Hepatocyte (in vitro differentiated cells): Measurements from ENCODE around the gene C17orf78. TPM values are rescaled to one million over a fixed set of nuclear protein-coding genes. Genes with fewer than 3 reads are reported as not detected.
A peak's percentile ranks its signal among the peaks of the same experiment; 100 is the strongest.
"Not testable (repeated sequence)": the region's sequence is repeated elsewhere in the genome, so short reads cannot be mapped to it uniquely, and the experiment has no call there.

Experiments used
- DNase-seq: peaks from one replicate; pipeline ENCODE4 v3.0.0-alpha.2; 2016; ENCODE audit warnings: low spot score
- H2AFZ ChIP-seq: fragments of 200-600 bp; sonication (generic); 2 replicates; pipeline ENCODE4 v1.6.0; 2016; ENCODE audit warnings: antibody characterized with exemption, mild to moderate bottlenecking
- H3K27ac ChIP-seq: fragments of 200-600 bp; sonication (generic); 2 replicates; pipeline ENCODE4 v1.5.1; 2016; ENCODE audit warnings: mild to moderate bottlenecking
- H3K27me3 ChIP-seq: fragments of 200-600 bp; sonication (generic); 2 replicates; pipeline ENCODE4 v1.6.1; 2016
- H3K36me3 ChIP-seq: fragments of 200-600 bp; sonication (generic); replicated peaks from 2 replicates; pipeline ENCODE4 v1.5.1; 2016; ENCODE audit warnings: low read depth; ENCODE audit not compliant: insufficient read depth
- H3K4me1 ChIP-seq: fragments of 200-600 bp; sonication (generic); 2 replicates; pipeline ENCODE4 v1.5.1; 2016; ENCODE audit warnings: mild to moderate bottlenecking, moderate library complexity; ENCODE audit not compliant: insufficient read depth
- H3K4me2 ChIP-seq: fragments of 200-600 bp; sonication (generic); 2 replicates; pipeline ENCODE4 v1.6.0; 2016
- H3K4me3 ChIP-seq: fragments of 200-600 bp; sonication (generic); 2 replicates; pipeline ENCODE4 v1.5.1; 2016; ENCODE audit warnings: mild to moderate bottlenecking
- H3K79me2 ChIP-seq: fragments of 200-600 bp; sonication (generic); 2 replicates; pipeline ENCODE4 v1.6.0; 2017; ENCODE audit warnings: mild to moderate bottlenecking
- H3K9me2 ChIP-seq: fragments of 200-600 bp; sonication (generic); replicated peaks from 2 replicates; pipeline ENCODE4 v1.6.0; 2017; ENCODE audit warnings: mild to moderate bottlenecking; ENCODE audit not compliant: insufficient read depth
- H3K9me3 ChIP-seq: fragments of 200-600 bp; sonication (generic); 2 replicates; pipeline ENCODE4 v1.5.1; 2016; ENCODE audit warnings: low read depth, mild to moderate bottlenecking
- H4K20me1 ChIP-seq: fragments of 200-600 bp; sonication (generic); 2 replicates; pipeline ENCODE4 v1.6.0; 2016; ENCODE audit warnings: mild to moderate bottlenecking; ENCODE audit not compliant: insufficient read depth, poor library complexity, severe bottlenecking
- EZH2 ChIP-seq: fragments of 200-600 bp; sonication (generic); IDR thresholded peaks from 2 replicates; pipeline ENCODE4 v1.6.1; 2016; ENCODE audit warnings: antibody characterized with exemption, mild to moderate bottlenecking, borderline replicate concordance
- EZH2phosphoT487 ChIP-seq: fragments of 200-600 bp; sonication (generic); IDR thresholded peaks from one replicate; pipeline ENCODE4 v1.6.1; 2018; ENCODE audit warnings: antibody characterized with exemption, mild to moderate bottlenecking, low read depth, moderate library complexity; ENCODE audit not compliant: unreplicated experiment, severe bottlenecking
- WGBS: methylation state at CpG from one replicate; pipeline ENCODE4 v1.1.6; 2016; ENCODE audit warnings: low lambda C conversion rate; ENCODE audit errors: missing lambda C conversion rate; 5-methylcytosine and 5-hydroxymethylcytosine counted together
- polyA plus RNA-seq: library from polyadenylated mRNA; unstranded; fragments of >200 nt; fragmentation: Nextera tagmentation; extraction: Ambion mirVana; gene quantifications from 2 replicates; pipeline ENCODE4 v1.2.1, GENCODE V29; 2016
- total RNA-seq: library from RNA; depleted of rRNA; stranded (reverse); fragments of >200 nt; gene quantifications from 2 replicates; pipeline ENCODE4 v1.2.3, GENCODE V29; 2014
- TF ChIP-seq, protein P1 (sequence below): fragments of 200-600 bp; sonication (generic); IDR thresholded peaks from 2 replicates; pipeline ENCODE4 v1.5.1; 2016; ENCODE audit warnings: antibody characterized with exemption, mild to moderate bottlenecking; ENCODE audit not compliant: poor library complexity

Gene C17orf78
- total and polyA plus RNA-seq, 2 experiments from 2014 or later = not detected

- Histone ChIP-seq H2AFZ (no peak overlapping the region), H3K9me3 (no peaks in the 10 kb centered on the region), H3K4me1 (no peaks in the 10 kb centered on the region), H3K27ac (no peak overlapping the region), H3K36me3 (no peaks in the 10 kb centered on the region), H3K4me2 (no peak overlapping the region), H3K4me3 (no peak overlapping the region), H3K27me3 (no peaks in the 10 kb centered on the region), H3K9me2 (no peaks in the 10 kb centered on the region), H3K79me2 (peaks cover 4% of the 10 kb centered on the region), H4K20me1 (no peaks in the 10 kb centered on the region)
- TF ChIP-seq, protein P1, sequence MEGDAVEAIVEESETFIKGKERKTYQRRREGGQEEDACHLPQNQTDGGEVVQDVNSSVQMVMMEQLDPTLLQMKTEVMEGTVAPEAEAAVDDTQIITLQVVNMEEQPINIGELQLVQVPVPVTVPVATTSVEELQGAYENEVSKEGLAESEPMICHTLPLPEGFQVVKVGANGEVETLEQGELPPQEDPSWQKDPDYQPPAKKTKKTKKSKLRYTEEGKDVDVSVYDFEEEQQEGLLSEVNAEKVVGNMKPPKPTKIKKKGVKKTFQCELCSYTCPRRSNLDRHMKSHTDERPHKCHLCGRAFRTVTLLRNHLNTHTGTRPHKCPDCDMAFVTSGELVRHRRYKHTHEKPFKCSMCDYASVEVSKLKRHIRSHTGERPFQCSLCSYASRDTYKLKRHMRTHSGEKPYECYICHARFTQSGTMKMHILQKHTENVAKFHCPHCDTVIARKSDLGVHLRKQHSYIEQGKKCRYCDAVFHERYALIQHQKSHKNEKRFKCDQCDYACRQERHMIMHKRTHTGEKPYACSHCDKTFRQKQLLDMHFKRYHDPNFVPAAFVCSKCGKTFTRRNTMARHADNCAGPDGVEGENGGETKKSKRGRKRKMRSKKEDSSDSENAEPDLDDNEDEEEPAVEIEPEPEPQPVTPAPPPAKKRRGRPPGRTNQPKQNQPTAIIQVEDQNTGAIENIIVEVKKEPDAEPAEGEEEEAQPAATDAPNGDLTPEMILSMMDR = no peak
- TF ChIP-seq EZH2 (no peak), EZH2phosphoT487 (no peak)
- DNase-seq = no peak
- 89% methylated on average over 5 of the region's 5 CpGs for WGBS
Observed at GRCh38 chr17:37399265-37399803, 23.5 kb downstream of the C17orf78 start.

DNA sequence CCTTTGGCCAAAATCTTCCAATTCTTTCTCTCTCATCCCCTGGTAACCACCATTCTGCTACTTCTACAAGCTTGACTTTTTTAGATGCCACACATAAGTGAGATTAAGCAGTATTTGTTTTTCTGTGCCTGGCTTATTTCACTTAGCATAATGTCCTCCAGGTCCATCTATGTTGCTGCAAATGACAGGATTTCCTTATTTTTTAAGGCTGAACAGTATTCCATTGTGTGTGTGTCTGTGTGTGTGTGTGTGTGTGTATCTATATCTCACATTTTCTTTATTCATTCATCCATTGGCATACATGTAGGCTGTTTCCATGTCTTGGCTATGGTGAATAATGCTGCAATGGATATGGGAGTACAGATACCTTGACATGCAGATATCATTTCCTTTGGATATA lies 24.7 kb downstream of the C17orf78 start:
- Histone ChIP-seq H2AFZ (no peak overlapping the region), H3K27me3 (no peaks in the 10 kb centered on the region), H3K4me1 (no peaks in the 10 kb centered on the region), H3K36me3 (no peaks in the 10 kb centered on the region), H3K4me2 (no peak overlapping the region), H3K27ac (no peak overlapping the region), H3K9me3 (no peaks in the 10 kb centered on the region), H3K9me2 (no peaks in the 10 kb centered on the region), H4K20me1 (no peaks in the 10 kb centered on the region), H3K4me3 (no peak overlapping the region), H3K79me2 (peaks cover 14% of the 10 kb centered on the region)
- TF ChIP-seq EZH2phosphoT487 = no peak
- TF ChIP-seq EZH2 = no peak
- TF ChIP-seq, protein P1 = no peak
- no peak for DNase-seq

DNA sequence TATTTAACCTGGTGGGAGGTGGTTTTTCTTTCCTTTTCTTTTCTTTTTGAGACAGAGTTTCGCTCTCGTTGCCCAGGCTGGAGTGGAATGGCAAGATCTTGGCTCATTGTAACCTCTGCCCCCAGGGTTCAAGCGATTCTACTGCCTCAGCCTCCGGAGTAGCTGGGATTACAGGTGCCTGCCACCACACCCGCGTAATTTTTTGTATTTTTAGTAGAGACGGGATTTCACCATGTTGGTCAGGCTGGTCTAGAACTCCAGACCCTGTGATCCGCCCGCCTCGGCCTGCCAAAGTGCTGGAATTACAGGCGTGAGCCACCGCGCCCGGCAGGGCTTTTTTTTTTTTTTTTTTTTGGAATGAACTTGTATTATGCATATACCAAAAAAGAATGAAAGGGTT lies 29.7 kb downstream of the C17orf78 start:
- H3K9me2 ChIP-seq, H3K27me3 ChIP-seq, H3K4me3 ChIP-seq, DNase-seq, H3K9me3 ChIP-seq, H3K27ac ChIP-seq, H2AFZ ChIP-seq, H3K4me1 ChIP-seq, H4K20me1 ChIP-seq, H3K36me3 ChIP-seq: not testable (repeated sequence)
- peaks cover 40% of the 10 kb centered on the region for H3K79me2 ChIP-seq
- peak overlapping the region; percentile 83 for H3K4me2 ChIP-seq
- 72% methylated on average over 14 of the region's 14 CpGs for WGBS

DNA sequence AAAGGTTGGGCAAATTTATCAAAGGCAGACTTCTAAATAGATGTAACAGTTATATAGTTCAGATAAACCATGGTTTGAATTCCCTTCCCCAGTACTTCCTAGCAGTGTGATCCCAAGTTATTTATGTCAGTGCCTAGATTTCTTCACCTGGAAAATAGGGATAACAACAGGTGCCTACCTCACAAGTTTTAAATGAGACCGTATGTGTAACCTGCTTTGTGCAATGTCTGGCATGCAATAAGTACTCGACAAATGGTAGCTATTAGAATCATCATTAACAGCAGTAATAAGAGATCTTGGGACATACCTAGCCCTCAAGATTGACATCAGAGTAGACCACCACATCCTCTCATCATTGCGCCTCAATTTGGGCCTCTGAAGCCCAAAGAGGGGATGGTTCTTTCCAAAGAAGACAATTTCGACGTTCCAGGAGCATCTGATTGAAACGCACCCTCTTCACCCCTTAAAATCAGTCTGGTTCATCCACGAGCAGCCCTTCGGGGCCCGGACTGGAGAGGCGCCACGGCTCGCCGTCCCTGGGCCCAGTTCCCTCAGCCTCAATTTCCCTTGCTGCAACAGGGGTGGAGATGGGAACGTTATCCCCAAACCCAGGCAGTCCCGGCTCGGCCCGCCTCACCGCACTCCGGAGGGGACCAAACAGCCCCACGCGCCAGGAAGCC lies 30.3 kb downstream of the C17orf78 start:
- peak overlapping the region; percentile 83 for H3K4me2 ChIP-seq
- H3K4me3 ChIP-seq = peak overlapping the region; percentile 75
- H3K27me3 ChIP-seq = no peaks in the 10 kb centered on the region
- H4K20me1 ChIP-seq = no peaks in the 10 kb centered on the region
- no peak for TF ChIP-seq EZH2phosphoT487
- no peak for TF ChIP-seq EZH2
- TF ChIP-seq, protein P1 = no peak
- peak overlapping the region; percentile 96 for H3K27ac ChIP-seq
- WGBS = 2% methylated on average over 20 of the region's 21 CpGs
- no peaks in the 10 kb centered on the region for H3K9me3 ChIP-seq
- H3K9me2 ChIP-seq = no peaks in the 10 kb centered on the region
- no peaks in the 10 kb centered on the region for H3K4me1 ChIP-seq
- H2AFZ ChIP-seq = peak overlapping the region; percentile 100
- DNase-seq = no peak
- peaks cover 40% of the 10 kb centered on the region for H3K79me2 ChIP-seq
- no peaks in the 10 kb centered on the region for H3K36me3 ChIP-seq
